Measurements from ENCODE around the gene RASEF. TPM values are rescaled to one million over a fixed set of nuclear protein-coding genes. Genes with fewer than 3 reads are reported as not detected.

RASEF gene
- total and polyA plus RNA-seq, 2 of the 4 experiments (the other 2 are of a cell fraction), result under 0.01 to 0.05 TPM

- no peak overlapping the region for H3K27ac ChIP-seq (ENCODE audit: insufficient read depth, low read length)
- H2BK15ac ChIP-seq (ENCODE audit: low read depth, low read length), result no peak overlapping the region
- H3K4me2 ChIP-seq (ENCODE audit: low read depth, low read length), result no peak overlapping the region
- no peak overlapping the region for H4K91ac ChIP-seq (ENCODE audit: insufficient read depth, low read depth, low read length)
- no peak overlapping the region for H2AFZ ChIP-seq (replicated peaks; ENCODE audit: low read length, poor library complexity)
- no peak overlapping the region for H3K56ac ChIP-seq (ENCODE audit: extremely low read depth, insufficient read depth, low read length)
- ATAC-seq (ENCODE audit: low read depth) (no peak), DNase-seq (no peak)
- no peak overlapping the region for H3K9ac ChIP-seq (ENCODE audit: low read depth, low read length)
- no peak overlapping the region for H2BK20ac ChIP-seq (ENCODE audit: low read depth, low read length)
- H2AK5ac ChIP-seq (ENCODE audit: low read depth, low read length), result no peak overlapping the region
- TF ChIP-seq POLR2A (IDR thresholded peaks at IDR 0.05; ENCODE audit: low read depth, low read length) (no peak), FOS (IDR thresholded peaks at IDR 0.05; ENCODE audit: low read depth, low read length) (no peak), RAD21 (IDR thresholded peaks at IDR 0.05; ENCODE audit: low read length) (no peak), SMC3 (IDR thresholded peaks at IDR 0.05; ENCODE audit: low read depth, low read length) (no peak), MXI1 (IDR thresholded peaks at IDR 0.05; ENCODE audit: borderline replicate concordance, low read depth, low read length) (no peak), RCOR1 (IDR thresholded peaks at IDR 0.05; ENCODE audit: insufficient replicate concordance, low read length) (no peak), ELK1 (IDR thresholded peaks at IDR 0.05; ENCODE audit: borderline replicate concordance, low read depth, low read length) (no peak), RFX5 (IDR thresholded peaks at IDR 0.05; ENCODE audit: low read depth, low read length) (no peak), MAFK (IDR thresholded peaks at IDR 0.05; ENCODE audit: low read depth, low read length) (no peak), MAZ (IDR thresholded peaks at IDR 0.05; ENCODE audit: borderline replicate concordance, low read depth, low read length) (no peak), CHD1 (IDR thresholded peaks at IDR 0.05; ENCODE audit: low read depth, low read length) (no peak), CEBPB (IDR thresholded peaks at IDR 0.05; ENCODE audit: low read depth, low read length) (no peak), BHLHE40 (IDR thresholded peaks at IDR 0.05; ENCODE audit: low read depth, low read length) (no peak), NFE2L2 (IDR thresholded peaks at IDR 0.05; ENCODE audit: low read depth, low read length) (no peak)
- TF ChIP-seq, protein P1, sequence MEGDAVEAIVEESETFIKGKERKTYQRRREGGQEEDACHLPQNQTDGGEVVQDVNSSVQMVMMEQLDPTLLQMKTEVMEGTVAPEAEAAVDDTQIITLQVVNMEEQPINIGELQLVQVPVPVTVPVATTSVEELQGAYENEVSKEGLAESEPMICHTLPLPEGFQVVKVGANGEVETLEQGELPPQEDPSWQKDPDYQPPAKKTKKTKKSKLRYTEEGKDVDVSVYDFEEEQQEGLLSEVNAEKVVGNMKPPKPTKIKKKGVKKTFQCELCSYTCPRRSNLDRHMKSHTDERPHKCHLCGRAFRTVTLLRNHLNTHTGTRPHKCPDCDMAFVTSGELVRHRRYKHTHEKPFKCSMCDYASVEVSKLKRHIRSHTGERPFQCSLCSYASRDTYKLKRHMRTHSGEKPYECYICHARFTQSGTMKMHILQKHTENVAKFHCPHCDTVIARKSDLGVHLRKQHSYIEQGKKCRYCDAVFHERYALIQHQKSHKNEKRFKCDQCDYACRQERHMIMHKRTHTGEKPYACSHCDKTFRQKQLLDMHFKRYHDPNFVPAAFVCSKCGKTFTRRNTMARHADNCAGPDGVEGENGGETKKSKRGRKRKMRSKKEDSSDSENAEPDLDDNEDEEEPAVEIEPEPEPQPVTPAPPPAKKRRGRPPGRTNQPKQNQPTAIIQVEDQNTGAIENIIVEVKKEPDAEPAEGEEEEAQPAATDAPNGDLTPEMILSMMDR (conservative IDR thresholded peaks at IDR 0.05; ENCODE audit: low read depth, low read length), result no peak
- TF ChIP-seq, protein P2, sequence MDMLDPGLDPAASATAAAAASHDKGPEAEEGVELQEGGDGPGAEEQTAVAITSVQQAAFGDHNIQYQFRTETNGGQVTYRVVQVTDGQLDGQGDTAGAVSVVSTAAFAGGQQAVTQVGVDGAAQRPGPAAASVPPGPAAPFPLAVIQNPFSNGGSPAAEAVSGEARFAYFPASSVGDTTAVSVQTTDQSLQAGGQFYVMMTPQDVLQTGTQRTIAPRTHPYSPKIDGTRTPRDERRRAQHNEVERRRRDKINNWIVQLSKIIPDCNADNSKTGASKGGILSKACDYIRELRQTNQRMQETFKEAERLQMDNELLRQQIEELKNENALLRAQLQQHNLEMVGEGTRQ (IDR thresholded peaks at IDR 0.05; ENCODE audit: low read depth, low read length), result no peak
- H3K9me1 ChIP-seq (ENCODE audit: insufficient read depth, low read length), result no peaks in the 10 kb centered on the region
- H3K4me1 ChIP-seq (ENCODE audit: control insufficient read depth, insufficient read depth, low read length), result no peaks in the 10 kb centered on the region
- H3K23ac ChIP-seq (ENCODE audit: low read depth, low read length), result no peak overlapping the region
- in situ Hi-C loops (cut with MboI; ENCODE audit: low sequenced_read_pairs), result no loop called here
- H4K5ac ChIP-seq (ENCODE audit: low read depth, low read length), result no peak overlapping the region
- H3K4me3 ChIP-seq (ENCODE audit: insufficient read depth, low read depth, low read length), result no peak overlapping the region
- H3K36me3 ChIP-seq (ENCODE audit: control insufficient read depth, insufficient read depth, low read length), result no peaks in the 10 kb centered on the region
- no peak overlapping the region for H3K4ac ChIP-seq (ENCODE audit: low read depth, low read length)
- H2BK120ac ChIP-seq (ENCODE audit: low read depth, low read length), result no peak overlapping the region
- no peak overlapping the region for H4K8ac ChIP-seq (ENCODE audit: low read depth in 2 of 2, low read length in 2 of 2)
- CTCF ChIA-PET, result no interaction called here
- POLR2A ChIA-PET (ENCODE audit: unreplicated experiment), result no interaction called here
- no peaks in the 10 kb centered on the region; the same call in 1 of the 2 replicates for H4K20me1 ChIP-seq (ENCODE audit: insufficient read depth, low read length)
- H2AK9ac ChIP-seq (replicated peaks; ENCODE audit: low read depth, low read length, poor library complexity), result no peak overlapping the region
- H3K14ac ChIP-seq (replicated peaks; ENCODE audit: low read depth, low read length), result no peak overlapping the region
- dilution Hi-C loops (cut with HindIII; ENCODE audit: low sequenced_read_pairs, unreplicated experiment), result no loop called here
- BruUV-seq (replicated peaks), result no TSS peak
- no peaks in the 10 kb centered on the region for H3K79me1 ChIP-seq (ENCODE audit: low read depth in 1 of 2, low read length in 2 of 2)
- peaks cover 13% of the 10 kb centered on the region for H3K27me3 ChIP-seq (ENCODE audit: control insufficient read depth, insufficient read depth, low read length)
- no peak overlapping the region for H2BK5ac ChIP-seq (ENCODE audit: low read depth, low read length, poor library complexity, severe bottlenecking)
- no peaks in the 10 kb centered on the region for H3K9me3 ChIP-seq (ENCODE audit: control insufficient read depth, insufficient read depth, low read length)
- intact Hi-C loops (cut with micrococcal nuclease), result no loop called here
- H3K18ac ChIP-seq (ENCODE audit: low read depth, low read length), result no peak overlapping the region
- WGBS, 2 experiments (ENCODE audit: extremely low coverage in 2 of 2, insufficient read length in 1 of 2), result no CpG with 5 or more reads among the region's 1 CpG
Observed at GRCh38 chr9:83056911-83057310, 6.0 kb downstream of the RASEF start.
